Thyroid gland (tissue), 4 donors: ENCODE data around the gene SLC9C2. TPM values are rescaled to one million over a fixed set of nuclear protein-coding genes. Genes with fewer than 3 reads are reported as not detected.
"Not testable (repeated sequence)": the region's sequence is repeated elsewhere in the genome, so short reads cannot be mapped to it uniquely, and the experiment has no call there.

Source experiments
- DNase-seq, 2 donors: peaks; one replicate each; pipeline ENCODE4 v3.0.0-alpha.2; 2019
- H3K27ac ChIP-seq, 3 donors: fragments of 200-600 bp; sonication (generic); 1 replicate in 2 of 3; 2 replicates in 1 of 3; pipeline ENCODE4 v1.5.1; 2016 to 2019; ENCODE audit warnings: mild to moderate bottlenecking in 1 of 3, moderate library complexity in 1 of 3
- H3K27me3 ChIP-seq: fragments of 200-600 bp; sonication (generic); one replicate; pipeline ENCODE4 v1.5.1; 2019
- H3K36me3 ChIP-seq, 2 donors: fragments of 200-600 bp; sonication (generic); one replicate each; pipeline ENCODE4 v1.5.1; 2016 to 2019
- H3K4me1 ChIP-seq, 2 donors: fragments of 200-600 bp; sonication (generic); one replicate each; pipeline ENCODE4 v1.5.1; 2017 to 2019
- H3K4me3 ChIP-seq, 3 donors: fragments of 200-600 bp; sonication (generic); replicated peaks in 1 of 3; 1 replicate in 2 of 3; 2 replicates in 1 of 3; pipeline ENCODE4 v1.5.1; 2016; ENCODE audit warnings: mild to moderate bottlenecking in 1 of 3
- H3K9me3 ChIP-seq: fragments of 200-600 bp; sonication (generic); one replicate; pipeline ENCODE4 v1.5.1; 2017
- POLR2A ChIP-seq, 2 donors: fragments of 450-650 bp; IDR thresholded peaks; one replicate each; pipeline ENCODE4 v1.6.1; 2017; ENCODE audit warnings: antibody characterized with exemption in 2 of 2, mild to moderate bottlenecking in 2 of 2, moderate library complexity in 1 of 2
- WGBS, 2 donors: methylation state at CpG; one replicate each; pipeline ENCODE4 v1.1.5; 2017; 5-methylcytosine and 5-hydroxymethylcytosine counted together
- intact Hi-C: fragments of 100-400 bp; cut with DNase I; formaldehyde crosslinking; loops from one replicate; pipeline ENCODE4 v1.15.1; 2023
- total RNA-seq, 4 donors: library from RNA; depleted of rRNA; stranded (reverse); fragments of >200 nt; gene quantifications; one replicate each; pipeline ENCODE4 v1.2.3, GENCODE V29; 2016
- TF ChIP-seq, protein P1 (sequence below), 6 experiments: fragments of 200-600 bp in 3 of 6; fragments of 450-650 bp in 3 of 6; sonication (generic) in 3 of 6; IDR thresholded peaks; one replicate each; pipeline ENCODE4 v1.5.1; 2016 to 2019; ENCODE audit warnings: antibody characterized with exemption in 6 of 6, mild to moderate bottlenecking in 2 of 6, inconsistent platforms in 1 of 6, moderate library complexity in 1 of 6

SLC9C2 gene, protein sequence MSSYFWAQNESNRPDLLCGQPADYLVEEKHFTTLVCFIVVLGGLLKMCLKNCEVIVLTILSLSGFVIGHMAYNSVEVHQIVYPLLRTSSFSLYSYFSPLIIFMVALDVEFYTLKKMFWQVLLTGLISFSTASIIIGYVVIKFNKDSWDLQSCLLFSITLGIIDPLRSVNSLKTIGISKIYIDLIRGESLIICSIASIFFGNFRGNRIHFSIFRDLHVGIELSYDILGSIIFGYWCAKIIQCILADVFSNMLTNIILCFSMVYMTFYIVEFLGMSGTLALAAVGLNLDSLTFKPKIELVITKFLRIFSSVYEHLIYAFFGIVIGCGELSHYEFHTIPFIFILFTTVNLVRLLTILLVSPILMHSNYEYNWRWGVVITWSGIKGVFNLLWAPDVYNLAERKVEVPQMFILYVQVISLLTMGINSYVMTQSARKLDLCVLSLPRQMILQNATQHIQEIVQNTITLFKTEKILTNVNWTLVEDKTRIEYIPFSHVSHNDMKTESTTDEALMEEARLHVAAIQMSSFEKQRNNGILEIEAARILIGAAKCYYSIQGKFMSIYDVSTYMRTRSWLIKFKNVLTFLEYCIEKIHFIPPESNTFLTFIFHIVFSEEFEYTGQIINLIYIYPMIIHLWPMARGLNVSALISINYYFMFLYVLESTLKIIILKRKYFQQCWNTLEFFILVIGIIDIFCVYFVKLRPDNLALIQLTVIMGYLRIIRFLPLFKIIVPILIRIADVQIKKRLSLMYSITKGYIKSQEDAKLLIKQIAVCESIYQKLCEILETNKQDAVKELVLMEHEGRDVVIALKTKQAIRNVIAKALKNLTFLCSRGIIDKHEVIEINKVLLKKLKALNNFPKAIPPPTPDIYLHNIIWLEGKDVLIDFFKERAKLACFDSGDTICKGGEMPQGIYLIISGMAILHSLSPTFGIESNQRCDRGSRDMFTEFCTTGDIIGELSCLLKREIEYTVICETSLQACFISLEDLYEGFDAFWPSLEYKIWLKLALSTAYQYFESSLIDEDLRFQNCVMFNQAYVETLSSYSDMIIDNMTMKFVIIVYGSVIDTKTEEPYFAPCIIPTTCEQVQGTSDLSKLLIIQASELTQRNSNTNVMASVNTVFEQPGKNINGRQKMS
- total RNA-seq: not detected

DNA sequence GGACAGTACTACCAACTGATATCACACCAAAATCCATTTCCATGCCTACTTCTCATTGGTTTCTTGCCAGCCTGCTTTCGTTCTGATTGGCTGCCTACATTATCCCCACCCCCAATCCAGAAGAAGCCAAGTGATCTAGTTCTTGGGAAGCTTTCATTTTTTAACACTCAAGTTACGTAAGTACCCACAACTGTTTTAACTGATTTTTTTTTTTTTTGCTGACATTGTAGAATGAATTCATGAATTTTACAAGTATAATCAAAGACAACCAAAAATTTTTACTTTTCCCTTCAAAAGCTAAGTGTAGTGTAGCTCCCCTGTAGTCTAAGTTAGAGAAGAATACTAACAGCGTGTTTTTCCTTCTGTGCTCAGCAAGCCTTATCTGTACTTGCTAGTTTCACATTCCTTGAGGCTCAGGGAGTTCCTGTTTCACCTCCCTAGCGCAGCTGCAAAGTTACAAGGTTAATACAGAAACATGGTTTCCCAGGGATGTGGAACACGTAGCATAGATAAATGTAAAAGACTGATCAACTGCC, at the start of gene SLC9C2:
SLC9C2 (minus strand) TSS at position 17 of the 536 bp plus-strand sequence. CDS start 1,296 bp downstream, outside the sequence.
- DNase-seq: peak; percentile 4 to 7
- H3K27me3 ChIP-seq: no peaks in the 10 kb centered on the region
- H3K4me1 ChIP-seq: no peaks in the 10 kb centered on the region
- WGBS, 2 donors: 53 to 57% methylated on average over 5 of the region's 5 CpGs
- TF ChIP-seq, protein P1, sequence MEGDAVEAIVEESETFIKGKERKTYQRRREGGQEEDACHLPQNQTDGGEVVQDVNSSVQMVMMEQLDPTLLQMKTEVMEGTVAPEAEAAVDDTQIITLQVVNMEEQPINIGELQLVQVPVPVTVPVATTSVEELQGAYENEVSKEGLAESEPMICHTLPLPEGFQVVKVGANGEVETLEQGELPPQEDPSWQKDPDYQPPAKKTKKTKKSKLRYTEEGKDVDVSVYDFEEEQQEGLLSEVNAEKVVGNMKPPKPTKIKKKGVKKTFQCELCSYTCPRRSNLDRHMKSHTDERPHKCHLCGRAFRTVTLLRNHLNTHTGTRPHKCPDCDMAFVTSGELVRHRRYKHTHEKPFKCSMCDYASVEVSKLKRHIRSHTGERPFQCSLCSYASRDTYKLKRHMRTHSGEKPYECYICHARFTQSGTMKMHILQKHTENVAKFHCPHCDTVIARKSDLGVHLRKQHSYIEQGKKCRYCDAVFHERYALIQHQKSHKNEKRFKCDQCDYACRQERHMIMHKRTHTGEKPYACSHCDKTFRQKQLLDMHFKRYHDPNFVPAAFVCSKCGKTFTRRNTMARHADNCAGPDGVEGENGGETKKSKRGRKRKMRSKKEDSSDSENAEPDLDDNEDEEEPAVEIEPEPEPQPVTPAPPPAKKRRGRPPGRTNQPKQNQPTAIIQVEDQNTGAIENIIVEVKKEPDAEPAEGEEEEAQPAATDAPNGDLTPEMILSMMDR (IDR thresholded peaks at IDR 0.05): no peak
- no peak for TF ChIP-seq POLR2A (IDR thresholded peaks at IDR 0.05)
- H3K36me3 ChIP-seq: no peaks in the 10 kb centered on the region
- intact Hi-C loops: no loop called here
- H3K27ac ChIP-seq: no peak within 1 kb of the TSS
- H3K4me3 ChIP-seq: no peak within 1 kb of the TSS
- no peaks in the 10 kb centered on the region for H3K9me3 ChIP-seq

- intact Hi-C loops: no loop called here
- H3K27me3 ChIP-seq: no peaks in the 10 kb centered on the region
- TF ChIP-seq, protein P1 (IDR thresholded peaks at IDR 0.05): no peak
- no peak for TF ChIP-seq POLR2A (IDR thresholded peaks at IDR 0.05)
- no peak for DNase-seq
- no peak overlapping the region for H3K4me3 ChIP-seq
- H3K27ac ChIP-seq: no peak overlapping the region
- no peaks in the 10 kb centered on the region for H3K36me3 ChIP-seq
- no peaks in the 10 kb centered on the region for H3K9me3 ChIP-seq
- H3K4me1 ChIP-seq: no peaks in the 10 kb centered on the region
Observed at GRCh38 chr1:173648880-173649605, 46.2 kb upstream of the SLC9C2 start.

- 45 to 64% methylated on average over 3 of the region's 3 CpGs for WGBS, 2 donors
- no peak for TF ChIP-seq POLR2A (IDR thresholded peaks at IDR 0.05)
- TF ChIP-seq, protein P1 (IDR thresholded peaks at IDR 0.05): no peak
- intact Hi-C loops: no loop called here
Observed at GRCh38 chr1:173646656-173647055, 43.8 kb upstream of the SLC9C2 start.

GRCh38 chr1:173642450-173643139, 39.7 kb upstream of the SLC9C2 start:
- H3K27ac ChIP-seq, DNase-seq, intact Hi-C loops, H3K36me3 ChIP-seq, H3K27me3 ChIP-seq, H3K9me3 ChIP-seq, H3K4me1 ChIP-seq, H3K4me3 ChIP-seq: not testable (repeated sequence)
- WGBS, 2 donors: 86 to 96% methylated on average over 4 of the region's 4 CpGs

More at GRCh38 chr1:173646656-173647055, 43.8 kb upstream of the SLC9C2 start:
- H3K4me1 ChIP-seq: no peaks in the 10 kb centered on the region
- no peak overlapping the region for H3K4me3 ChIP-seq
- H3K27me3 ChIP-seq: no peaks in the 10 kb centered on the region
- no peaks in the 10 kb centered on the region for H3K36me3 ChIP-seq
- no peaks in the 10 kb centered on the region for H3K9me3 ChIP-seq
- no peak for DNase-seq
- H3K27ac ChIP-seq: no peak overlapping the region
